DMS 273 (cell line): ENCODE data around the gene AZIN2.

Source experiments
- DNase-seq: peaks from one replicate; lab custom pipeline; 2025; ENCODE audit not compliant: unreplicated experiment; lab: John Stamatoyannopoulos, UW

AZIN2 gene

DNA sequence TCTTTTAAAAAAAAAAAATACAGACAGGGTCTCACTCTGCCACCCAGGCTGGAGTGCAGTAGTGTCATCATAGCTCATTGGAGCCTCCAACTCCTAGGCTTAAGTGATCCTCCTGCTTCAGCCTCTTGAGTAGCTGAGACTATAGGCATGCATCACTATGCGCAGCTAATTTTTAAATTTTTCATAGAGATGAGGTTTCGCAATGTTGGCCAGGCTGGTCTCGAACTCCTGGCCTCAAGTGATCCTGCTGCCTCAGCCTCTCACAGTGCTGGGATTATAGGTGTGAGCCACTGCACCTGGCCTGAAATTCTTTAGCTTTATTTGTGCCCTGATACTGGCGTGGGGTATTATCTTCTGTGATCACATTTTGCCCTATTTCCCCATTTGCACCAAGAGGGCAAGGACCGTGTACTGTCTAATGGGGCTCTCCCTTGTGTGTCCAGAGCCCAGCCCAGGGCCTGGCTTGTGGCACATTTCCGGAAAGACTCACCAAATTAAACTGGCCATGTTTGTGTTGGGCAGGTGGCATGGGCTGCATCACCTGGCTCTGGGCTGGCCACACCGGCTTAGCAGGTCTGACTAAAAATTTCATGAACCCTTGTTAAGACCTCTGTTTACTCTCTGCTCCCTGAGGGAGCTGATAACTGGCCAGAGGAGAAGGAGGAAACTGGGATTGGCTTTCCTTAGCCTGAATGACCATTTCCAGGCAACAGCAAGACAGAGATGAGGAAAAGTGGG lies 68.7 kb downstream of the AZIN2 start:
- DNase-seq, result no peak

DNA sequence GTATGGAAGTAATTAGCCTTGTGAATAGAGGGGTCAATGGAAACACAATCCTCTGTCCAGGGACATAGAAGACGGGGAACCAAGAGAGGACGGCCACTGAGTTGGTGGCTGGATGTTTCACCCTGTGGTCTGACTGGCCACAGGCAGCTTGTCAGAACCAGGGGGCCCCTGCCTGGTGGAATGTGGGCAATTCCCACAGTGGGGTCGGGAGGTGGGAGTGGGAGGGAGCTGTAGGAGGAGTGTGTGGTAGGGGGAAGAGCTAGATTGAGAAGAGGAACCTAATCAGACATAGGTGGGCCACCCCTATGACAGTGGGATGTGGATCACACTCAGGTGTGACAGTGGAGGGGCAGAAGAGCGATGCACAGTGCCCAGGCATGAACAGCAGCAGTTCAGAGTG lies 69.6 kb downstream of the AZIN2 start:
- no peak for DNase-seq

DNA sequence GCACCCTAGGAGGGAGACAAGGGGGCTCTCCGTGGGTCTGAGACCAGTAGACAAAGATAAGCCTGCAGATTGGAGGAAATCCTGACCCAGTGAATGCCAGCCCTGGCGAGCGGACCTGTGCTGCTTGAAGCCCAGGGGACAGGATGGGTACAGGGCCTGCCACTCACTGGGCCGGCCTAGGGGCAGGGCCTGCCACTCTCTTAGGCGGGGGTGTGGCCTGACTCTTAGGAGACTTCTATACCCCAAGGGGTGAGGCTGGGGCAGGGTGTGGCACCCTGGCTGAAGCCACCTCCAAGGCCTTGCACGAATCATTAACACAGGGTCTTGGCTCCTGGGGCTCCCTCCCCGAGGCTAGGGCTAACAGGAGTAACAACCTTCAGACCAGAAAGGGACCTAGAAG lies 70.2 kb downstream of the AZIN2 start:
- DNase-seq, result no peak

GRCh38 chr1:33152685-33153432 lies 71.9 kb downstream of the AZIN2 start:
- peak; percentile 99 for DNase-seq

- no peak for DNase-seq
Observed at GRCh38 chr1:33153650-33154049, 72.7 kb downstream of the AZIN2 start.

GRCh38 chr1:33155877-33156538 lies 75.1 kb downstream of the AZIN2 start:
- peak; percentile 63 for DNase-seq

DNA sequence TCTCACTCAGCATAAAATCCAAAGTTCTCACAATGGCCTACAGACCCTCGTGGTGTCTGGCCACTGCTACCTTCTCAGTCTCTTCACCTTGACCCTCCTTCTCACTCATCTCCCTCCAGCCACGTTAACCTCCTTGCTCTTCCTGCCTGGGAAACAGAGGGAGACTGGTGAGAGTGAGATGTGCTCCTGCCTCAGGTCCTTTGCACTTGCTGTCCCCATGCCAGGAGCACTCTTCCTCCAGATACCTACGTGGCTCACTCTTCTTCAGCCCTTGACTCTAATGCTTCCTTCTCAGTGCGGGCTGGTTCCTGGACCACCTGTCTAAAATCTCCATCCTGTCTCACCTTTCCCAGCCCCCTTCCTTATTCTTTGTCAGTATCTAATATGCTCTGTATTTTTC lies 76.2 kb downstream of the AZIN2 start:
- no peak for DNase-seq

- no peak for DNase-seq
Observed at GRCh38 chr1:33158366-33158765, 77.4 kb downstream of the AZIN2 start.

GRCh38 chr1:33159577-33159976 lies 78.6 kb downstream of the AZIN2 start:
- DNase-seq, result no peak

DNA sequence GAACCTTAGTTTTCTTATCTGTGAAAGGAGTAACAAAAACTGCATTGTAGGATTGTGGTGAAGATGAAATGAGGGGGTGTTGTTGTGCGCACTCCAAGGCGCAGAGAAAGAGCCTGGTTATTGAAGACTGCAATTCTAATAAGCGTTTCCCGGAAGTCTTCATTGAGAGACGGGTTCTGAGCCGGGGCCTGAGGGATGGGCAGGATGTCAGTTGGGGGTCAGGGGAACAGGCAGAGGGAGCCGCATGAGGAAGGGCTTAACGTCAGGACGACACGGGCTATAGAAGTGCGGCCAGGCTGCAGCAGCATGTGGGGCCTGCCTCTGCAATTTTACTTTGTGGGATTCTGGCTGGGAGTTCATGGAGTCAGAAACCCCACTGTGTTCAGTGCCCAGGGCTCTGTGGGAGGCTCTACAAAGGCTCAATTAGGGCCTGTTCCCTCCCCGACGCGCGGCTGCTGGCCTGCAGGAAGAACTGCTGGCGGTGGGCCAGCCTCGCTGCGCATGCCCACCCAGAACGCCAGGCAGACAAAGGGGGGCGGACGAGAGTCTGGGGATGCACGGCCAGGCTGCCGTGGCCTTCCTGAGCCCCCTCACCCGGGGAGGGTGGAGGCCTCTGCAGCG lies 80.2 kb downstream of the AZIN2 start:
- peak; percentile 33 for DNase-seq

GRCh38 chr1:33162141-33162540 lies 81.2 kb downstream of the AZIN2 start:
- no peak for DNase-seq

GRCh38 chr1:33163621-33164519 lies 82.9 kb downstream of the AZIN2 start:
- no peak for DNase-seq

DNA sequence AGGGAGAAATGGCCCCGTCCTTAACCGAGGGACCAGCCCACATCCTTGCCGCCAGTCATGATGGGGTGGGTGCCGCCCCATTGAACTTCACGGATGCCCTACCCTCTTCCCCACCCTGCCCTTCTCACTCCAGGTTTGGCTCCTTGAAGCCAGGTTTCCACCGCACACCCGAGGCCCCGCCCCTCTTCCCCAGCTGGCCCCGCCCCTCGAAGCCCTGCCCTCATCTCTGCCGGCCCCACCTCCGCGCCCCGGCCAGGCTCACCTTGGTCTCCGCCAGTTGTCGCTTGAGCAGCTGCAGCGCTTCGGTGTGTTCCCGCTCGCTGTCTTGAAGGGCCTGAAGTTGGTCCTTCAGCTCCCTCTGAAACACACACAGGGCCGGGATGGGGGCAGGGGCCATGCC lies 84.3 kb downstream of the AZIN2 start:
- no peak for DNase-seq

DNA sequence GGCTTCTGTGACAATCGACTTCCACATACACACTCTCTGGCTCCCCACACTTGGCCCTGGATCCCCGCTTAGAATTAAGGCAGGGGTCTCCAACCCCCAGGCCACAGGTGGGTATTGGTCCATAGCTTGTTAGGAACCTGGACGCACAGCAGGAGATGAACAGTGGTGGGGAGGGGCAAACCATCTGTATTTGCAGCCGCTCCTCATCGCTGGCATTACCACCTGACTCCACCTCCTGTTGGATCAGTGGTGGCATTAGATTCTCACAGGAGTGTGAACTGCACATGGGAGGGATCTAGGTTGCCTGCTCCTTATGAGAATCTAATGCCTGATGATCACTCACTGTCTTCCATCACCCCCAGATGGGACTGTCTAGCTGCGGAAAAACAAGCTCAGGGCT lies 84.9 kb downstream of the AZIN2 start:
- DNase-seq, result no peak

- no peak for DNase-seq
Observed at GRCh38 chr1:33167650-33168447, 86.9 kb downstream of the AZIN2 start.

GRCh38 chr1:33168556-33169289 lies 87.8 kb downstream of the AZIN2 start:
- no peak for DNase-seq

GRCh38 chr1:33169290-33170055 lies 88.5 kb downstream of the AZIN2 start:
- no peak for DNase-seq
